ENCODE data around the gene SPA17. TPM values are rescaled to one million over a fixed set of nuclear protein-coding genes. Genes with fewer than 3 reads are reported as not detected.

SPA17 gene
- total RNA-seq, 2 donors from 2014 or later = 1.3 to 2.8 TPM

DNA sequence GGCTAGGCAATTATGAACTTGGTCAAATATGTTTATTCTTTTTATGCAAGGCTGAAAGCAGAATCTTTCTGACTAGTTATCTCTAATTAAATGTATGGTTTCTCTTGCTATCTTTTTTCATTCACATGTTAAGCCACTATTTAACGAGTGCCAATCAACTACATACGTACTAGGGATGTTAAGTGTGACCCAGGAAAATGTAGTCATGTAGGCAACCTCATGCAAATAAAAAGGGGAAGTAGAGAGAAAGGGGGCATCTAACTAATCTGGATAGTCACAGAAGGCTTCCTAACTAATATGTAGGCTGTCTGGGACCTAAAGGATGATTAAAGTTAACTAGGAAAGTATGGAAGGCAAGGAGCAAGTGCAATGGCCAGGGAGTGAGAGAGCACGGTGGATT is 27.6 kb upstream of the SPA17 start:
- no peak for ATAC-seq (replicated peaks)
- Mint-ChIP-seq H3K27ac (no peak overlapping the region), H3K36me3 (ENCODE audit: low read depth) (no peaks in the 10 kb centered on the region), H3K9me3 (no peaks in the 10 kb centered on the region), H3K4me1 (no peaks in the 10 kb centered on the region), H3K27me3 (no peaks in the 10 kb centered on the region), H3K4me3 (no peak overlapping the region)

DNA sequence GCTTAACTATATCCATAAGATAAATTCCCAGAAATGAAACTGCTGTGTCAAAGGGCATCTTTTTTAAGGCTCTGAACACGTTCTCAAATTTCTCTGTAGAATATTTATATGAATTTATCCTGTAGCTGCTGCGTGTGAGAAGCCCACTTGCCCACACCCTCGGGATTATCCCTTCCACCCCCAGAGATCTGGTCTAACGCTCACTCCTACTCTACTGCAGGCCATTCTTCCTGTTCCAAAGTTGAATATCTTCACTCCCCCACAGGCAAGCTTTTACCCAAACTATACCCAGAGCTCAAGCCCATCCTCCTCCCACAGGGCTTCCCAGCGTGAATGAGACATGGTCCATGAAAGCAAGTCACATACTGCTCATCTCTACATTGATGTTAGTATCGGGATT is 25.1 kb upstream of the SPA17 start:
- peaks cover 6% of the 10 kb centered on the region for H3K36me3 Mint-ChIP-seq (ENCODE audit: low read depth)
- H3K9me3 Mint-ChIP-seq = no peaks in the 10 kb centered on the region
- H3K4me3 Mint-ChIP-seq = no peak overlapping the region
- H3K27ac Mint-ChIP-seq = no peak overlapping the region
- no peak for ATAC-seq (replicated peaks)
- no peaks in the 10 kb centered on the region for H3K4me1 Mint-ChIP-seq
- no peaks in the 10 kb centered on the region for H3K27me3 Mint-ChIP-seq

DNA sequence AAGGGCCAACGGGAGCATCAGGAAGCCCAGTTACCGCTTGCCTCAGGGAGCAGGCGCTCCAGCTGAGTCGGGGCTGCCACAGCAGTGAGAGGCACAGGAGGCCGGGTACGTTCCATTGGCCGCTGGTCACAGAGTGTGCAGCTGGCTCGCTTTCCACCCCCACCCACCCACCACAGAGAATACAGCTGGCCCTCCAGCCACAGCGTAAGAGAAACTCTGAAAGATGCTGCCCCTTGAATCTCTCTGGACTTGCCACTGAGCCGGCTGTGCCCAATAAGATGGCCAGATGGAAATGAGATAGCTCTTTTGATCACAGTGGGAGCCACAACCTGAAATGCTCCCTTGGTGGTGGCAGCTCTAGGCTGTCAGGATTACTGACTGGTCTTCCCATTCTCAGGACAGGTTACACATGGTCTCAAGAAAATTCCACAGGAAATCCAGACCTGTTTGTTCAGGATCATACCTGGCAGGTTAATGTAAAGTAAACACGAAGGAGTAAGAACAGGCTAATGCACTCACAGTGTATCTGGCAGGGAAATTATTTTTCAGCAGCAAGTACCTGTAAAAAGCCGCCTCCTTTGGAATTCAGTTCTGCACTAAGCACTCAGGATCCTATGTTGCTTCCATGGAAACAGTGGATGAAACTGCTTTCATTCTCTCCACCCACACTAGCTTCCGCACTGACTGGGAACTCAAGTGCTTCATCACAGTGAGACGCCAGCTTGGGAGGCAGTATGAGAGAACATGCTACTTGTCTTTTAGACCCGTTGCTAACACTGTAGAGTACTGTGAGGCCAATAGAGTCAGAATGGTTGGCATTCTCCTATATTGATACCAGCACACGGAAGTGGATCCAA is 16.7 kb upstream of the SPA17 start:
- no peak for ATAC-seq (replicated peaks)
- Mint-ChIP-seq H3K4me3 (no peak overlapping the region), H3K27me3 (no peaks in the 10 kb centered on the region), H3K9me3 (no peaks in the 10 kb centered on the region), H3K36me3 (ENCODE audit: low read depth) (peaks cover 13% of the 10 kb centered on the region), H3K27ac (no peak overlapping the region), H3K4me1 (no peaks in the 10 kb centered on the region)

DNA sequence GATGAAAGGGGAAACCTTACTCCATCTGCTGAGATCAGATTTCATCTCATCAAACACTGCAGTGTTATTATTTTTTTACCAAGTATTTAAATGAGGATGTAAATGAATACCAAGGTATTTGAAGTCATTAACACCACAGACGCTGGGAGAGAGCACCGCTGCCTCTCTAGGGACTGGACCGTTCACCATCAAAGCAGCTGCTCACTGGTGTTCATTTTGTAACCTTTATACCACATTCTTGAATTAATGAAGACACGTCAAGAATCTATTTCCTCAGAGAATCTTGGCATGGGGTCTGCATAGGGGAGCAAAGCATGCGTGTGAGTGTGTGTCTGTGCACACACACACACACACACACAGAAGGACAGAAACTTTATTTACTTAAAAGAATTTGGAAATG is 15.8 kb upstream of the SPA17 start:
- Mint-ChIP-seq H3K4me3 (no peak overlapping the region), H3K27me3 (no peaks in the 10 kb centered on the region), H3K9me3 (no peaks in the 10 kb centered on the region), H3K4me1 (no peaks in the 10 kb centered on the region), H3K36me3 (ENCODE audit: low read depth) (peaks cover 13% of the 10 kb centered on the region), H3K27ac (no peak overlapping the region)
- ATAC-seq (replicated peaks) = no peak

DNA sequence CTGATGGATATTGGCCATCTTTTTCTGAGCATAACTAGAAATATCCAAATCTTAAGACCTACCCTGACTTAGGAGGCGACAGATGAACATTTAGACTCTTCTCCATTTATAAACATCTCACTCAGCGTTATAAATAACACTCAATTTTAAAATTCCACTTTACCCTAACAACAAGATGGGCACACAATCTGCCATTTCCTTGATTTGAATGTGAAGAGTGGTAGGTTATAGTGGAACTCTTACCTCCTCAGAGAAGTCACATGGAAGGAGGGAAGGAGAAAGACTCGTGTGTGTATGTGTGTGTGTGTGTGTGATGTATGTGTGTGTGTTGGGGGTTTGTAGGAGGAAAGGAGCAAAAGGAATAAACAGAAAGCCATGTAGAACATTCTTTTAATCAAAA is 15.2 kb upstream of the SPA17 start:
- Mint-ChIP-seq H3K36me3 (ENCODE audit: low read depth) (peaks cover 8% of the 10 kb centered on the region), H3K9me3 (no peaks in the 10 kb centered on the region), H3K4me1 (no peaks in the 10 kb centered on the region), H3K27ac (no peak overlapping the region), H3K27me3 (no peaks in the 10 kb centered on the region), H3K4me3 (no peak overlapping the region)
- no peak for ATAC-seq (replicated peaks)

DNA sequence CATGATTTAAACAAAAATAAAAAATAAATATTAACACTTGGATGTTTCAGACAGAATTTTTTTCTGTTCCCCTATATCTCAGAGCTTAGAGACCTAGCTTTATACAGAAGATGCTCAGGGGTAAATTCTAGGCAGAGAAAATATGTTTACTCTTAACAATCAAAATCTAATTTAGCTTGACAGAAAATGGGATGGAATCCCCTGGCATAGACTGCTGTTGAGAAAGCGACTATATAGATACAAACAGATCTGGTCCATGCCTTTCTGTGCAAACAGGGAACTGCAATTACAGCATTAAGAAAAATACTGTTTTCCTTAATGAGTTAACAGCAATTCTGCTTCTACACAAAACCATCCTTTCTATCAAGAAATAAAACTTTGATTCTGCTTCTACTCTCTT is 14.7 kb upstream of the SPA17 start:
- no peaks in the 10 kb centered on the region for H3K27me3 Mint-ChIP-seq

DNA sequence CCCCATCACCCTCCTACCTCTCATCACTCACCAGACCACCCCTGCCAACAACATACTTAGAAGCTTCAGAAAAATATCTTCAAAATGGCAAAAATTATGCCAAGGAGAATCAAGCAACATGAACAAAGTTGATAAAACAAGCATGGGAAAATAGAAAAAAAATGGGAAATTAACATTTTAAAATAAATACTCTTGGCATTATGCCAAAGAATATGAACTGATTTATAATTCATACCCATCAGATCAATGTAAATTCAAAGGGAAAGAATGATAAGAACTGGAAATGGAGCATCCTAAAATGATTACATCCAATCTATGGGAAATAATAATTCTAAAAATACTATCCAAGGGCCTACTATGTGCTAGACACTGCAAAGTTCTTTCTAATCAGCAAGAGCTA is 12.2 kb upstream of the SPA17 start:
- H3K27me3 Mint-ChIP-seq = no peaks in the 10 kb centered on the region
- H3K27ac Mint-ChIP-seq = no peak overlapping the region
- no peak for ATAC-seq (replicated peaks)
- H3K4me1 Mint-ChIP-seq = no peaks in the 10 kb centered on the region
- H3K36me3 Mint-ChIP-seq (ENCODE audit: low read depth) = peaks cover 8% of the 10 kb centered on the region
- no peak overlapping the region for H3K4me3 Mint-ChIP-seq
- H3K9me3 Mint-ChIP-seq = no peaks in the 10 kb centered on the region

More for the DNA sequence above, 14.7 kb upstream of the SPA17 start:
- no peak overlapping the region for H3K4me3 Mint-ChIP-seq
- no peak overlapping the region for H3K27ac Mint-ChIP-seq
- no peak for ATAC-seq (replicated peaks)
- H3K4me1 Mint-ChIP-seq = no peaks in the 10 kb centered on the region
- no peaks in the 10 kb centered on the region for H3K9me3 Mint-ChIP-seq
- H3K36me3 Mint-ChIP-seq (ENCODE audit: low read depth) = peaks cover 8% of the 10 kb centered on the region

DNA sequence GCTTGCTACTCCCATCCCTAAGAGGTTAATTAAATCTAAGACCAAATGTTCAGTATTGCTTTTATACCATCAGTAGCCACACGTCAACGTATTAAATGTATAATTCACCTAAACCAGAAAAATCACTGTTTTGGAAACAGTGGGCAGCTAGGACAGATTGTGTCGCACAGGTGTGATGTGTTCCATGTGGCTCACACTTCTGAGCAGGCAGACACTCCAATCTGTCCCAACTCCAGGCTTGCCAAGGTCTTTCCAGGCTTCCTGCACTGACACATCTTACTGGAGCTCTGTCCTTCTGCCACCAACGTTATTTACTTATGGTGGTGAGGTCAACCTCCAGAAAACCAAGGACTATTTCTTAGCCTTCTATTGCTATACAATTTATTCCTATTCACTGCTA is 11.6 kb upstream of the SPA17 start:
- ATAC-seq (replicated peaks) = no peak
- H3K4me3 Mint-ChIP-seq = no peak overlapping the region
- peaks cover 8% of the 10 kb centered on the region for H3K36me3 Mint-ChIP-seq (ENCODE audit: low read depth)
- no peaks in the 10 kb centered on the region for H3K9me3 Mint-ChIP-seq
- no peak overlapping the region for H3K27ac Mint-ChIP-seq
- no peaks in the 10 kb centered on the region for H3K27me3 Mint-ChIP-seq
- no peaks in the 10 kb centered on the region for H3K4me1 Mint-ChIP-seq

DNA sequence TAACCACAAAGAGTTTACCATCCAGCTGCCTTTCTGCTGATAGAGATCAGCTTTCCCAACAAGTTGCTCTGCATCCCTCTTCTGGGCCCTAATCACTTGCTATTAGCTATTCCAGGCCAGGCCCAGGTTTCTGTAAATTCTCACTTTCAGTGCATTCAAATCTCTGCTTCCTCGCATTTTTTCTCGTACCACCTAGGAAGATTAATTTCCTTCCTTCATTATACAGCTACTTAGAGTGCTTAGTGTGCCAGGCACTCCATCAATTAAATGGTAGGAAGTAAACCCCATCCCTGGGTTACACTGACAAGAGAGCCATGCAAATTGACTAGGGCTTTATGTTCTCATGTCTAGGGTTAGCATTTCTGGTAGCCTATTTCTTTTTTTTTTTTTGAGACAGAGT is 9.8 kb upstream of the SPA17 start:
- no peak overlapping the region for H3K27ac Mint-ChIP-seq
- no peaks in the 10 kb centered on the region for H3K36me3 Mint-ChIP-seq (ENCODE audit: low read depth)
- no peaks in the 10 kb centered on the region for H3K27me3 Mint-ChIP-seq
- H3K4me1 Mint-ChIP-seq = no peaks in the 10 kb centered on the region
- H3K9me3 Mint-ChIP-seq = no peaks in the 10 kb centered on the region
- no peak for ATAC-seq (replicated peaks)
- no peak overlapping the region for H3K4me3 Mint-ChIP-seq

DNA sequence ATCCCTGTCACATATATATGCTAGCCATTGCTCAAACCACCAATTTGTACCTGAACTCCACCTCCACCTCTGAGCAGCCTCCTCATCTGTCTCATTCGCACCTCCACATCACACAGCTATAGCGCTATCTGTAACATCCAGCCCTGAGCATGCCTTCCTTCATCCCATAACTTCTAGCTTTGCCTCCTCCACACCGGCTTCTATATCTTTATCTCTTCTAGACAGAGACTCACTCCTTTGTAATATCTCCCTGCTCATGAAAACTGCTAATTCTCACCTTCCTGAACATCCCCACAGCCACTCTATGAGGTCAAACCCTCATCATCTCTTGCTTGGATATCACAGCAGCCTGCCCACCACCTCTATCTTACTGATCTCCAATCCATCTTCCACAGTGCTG is 6.1 kb upstream of the SPA17 start:
- Mint-ChIP-seq H3K4me1 (peaks cover 7% of the 10 kb centered on the region), H3K27me3 (no peaks in the 10 kb centered on the region), H3K27ac (no peak overlapping the region), H3K4me3 (no peak overlapping the region), H3K9me3 (no peaks in the 10 kb centered on the region), H3K36me3 (ENCODE audit: low read depth) (no peaks in the 10 kb centered on the region)
- no peak for ATAC-seq (replicated peaks)

DNA sequence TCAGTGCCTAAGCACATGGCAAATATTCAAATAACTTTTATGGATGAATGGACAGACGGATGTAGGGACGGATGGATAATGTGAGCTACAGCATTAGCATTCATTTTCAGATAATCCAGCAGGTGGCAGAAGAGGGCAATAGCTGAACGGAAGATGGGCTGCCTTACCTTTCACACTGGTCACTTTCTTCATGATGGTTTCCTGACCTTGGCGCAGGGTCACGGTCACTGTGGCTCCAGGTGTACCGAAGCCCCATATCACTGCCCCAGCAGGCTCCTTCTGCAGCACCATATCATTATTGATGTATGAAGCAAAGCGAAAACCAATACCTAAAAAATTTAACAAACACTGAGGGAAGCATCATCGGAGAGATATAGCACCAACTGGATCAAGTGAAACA is 4.5 kb upstream of the SPA17 start:
- Mint-ChIP-seq H3K27ac (no peak overlapping the region), H3K36me3 (ENCODE audit: low read depth) (peaks cover 7% of the 10 kb centered on the region), H3K4me1 (peaks cover 11% of the 10 kb centered on the region), H3K4me3 (no peak overlapping the region), H3K9me3 (no peaks in the 10 kb centered on the region), H3K27me3 (no peaks in the 10 kb centered on the region)
- peak; percentile 27 for ATAC-seq (replicated peaks)

DNA sequence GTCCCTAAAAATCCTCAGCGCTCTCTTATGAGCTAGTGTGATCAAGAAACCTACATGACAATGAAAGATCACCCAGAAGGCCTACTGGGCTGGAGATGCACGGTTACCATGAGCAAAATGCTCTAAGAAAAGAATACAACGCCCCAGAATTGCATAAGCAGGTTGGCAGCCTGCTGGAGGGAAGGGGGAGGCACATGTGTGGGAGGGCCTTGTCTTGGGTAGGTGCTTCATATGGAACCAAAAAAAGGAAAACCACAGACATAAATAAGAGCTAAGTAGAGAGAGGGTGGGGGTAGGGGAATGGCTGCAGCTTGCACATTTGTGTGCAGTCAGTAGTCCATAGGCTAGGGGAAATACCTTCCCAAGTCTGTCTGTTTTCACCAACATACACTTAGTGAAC is 3.0 kb upstream of the SPA17 start:
- H3K27me3 Mint-ChIP-seq = no peaks in the 10 kb centered on the region
- H3K4me3 Mint-ChIP-seq = no peak overlapping the region
- no peaks in the 10 kb centered on the region for H3K9me3 Mint-ChIP-seq
- no peak for ATAC-seq (replicated peaks)
- H3K27ac Mint-ChIP-seq = peak overlapping the region; percentile 55
- peaks cover 11% of the 10 kb centered on the region for H3K4me1 Mint-ChIP-seq
- H3K36me3 Mint-ChIP-seq (ENCODE audit: low read depth) = peaks cover 7% of the 10 kb centered on the region

DNA sequence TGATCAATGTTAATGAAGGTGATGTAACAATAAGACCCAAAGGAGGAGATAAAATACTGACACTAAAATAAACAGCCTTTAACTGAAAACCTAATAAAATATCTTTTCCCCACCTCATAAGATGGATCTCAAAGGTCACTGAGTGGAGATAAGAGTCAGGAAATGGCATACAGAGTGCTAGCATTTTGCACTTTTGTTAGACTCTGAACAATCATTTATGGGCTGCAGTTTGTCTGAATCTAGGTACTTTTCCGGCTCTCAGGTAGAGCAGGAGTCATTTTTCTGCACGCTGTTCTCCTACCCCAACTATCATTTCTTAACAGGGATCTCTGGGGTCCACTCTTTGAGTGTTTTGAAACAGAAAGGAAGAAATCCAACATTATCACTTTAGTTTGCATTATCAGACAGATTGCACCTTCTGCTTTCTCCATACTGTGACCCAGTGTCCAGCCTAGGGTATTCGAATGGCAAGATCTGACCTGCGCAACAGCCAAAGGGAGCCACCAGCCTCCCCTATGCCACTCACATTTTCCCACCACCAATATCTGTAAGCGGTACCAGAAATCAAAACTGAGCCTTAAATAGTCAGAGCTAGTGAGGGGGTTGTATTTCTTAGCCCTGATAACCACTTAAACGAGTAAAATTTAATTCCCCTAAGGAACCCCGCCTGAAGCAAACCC is 1.0 kb upstream of the SPA17 start:
- no peak for ATAC-seq (replicated peaks)
- Mint-ChIP-seq H3K36me3 (ENCODE audit: low read depth) (peaks cover 7% of the 10 kb centered on the region), H3K27ac (peak overlapping the region; percentile 96), H3K4me3 (peak overlapping the region; percentile 83), H3K9me3 (no peaks in the 10 kb centered on the region), H3K4me1 (peaks cover 11% of the 10 kb centered on the region), H3K27me3 (no peaks in the 10 kb centered on the region)

DNA sequence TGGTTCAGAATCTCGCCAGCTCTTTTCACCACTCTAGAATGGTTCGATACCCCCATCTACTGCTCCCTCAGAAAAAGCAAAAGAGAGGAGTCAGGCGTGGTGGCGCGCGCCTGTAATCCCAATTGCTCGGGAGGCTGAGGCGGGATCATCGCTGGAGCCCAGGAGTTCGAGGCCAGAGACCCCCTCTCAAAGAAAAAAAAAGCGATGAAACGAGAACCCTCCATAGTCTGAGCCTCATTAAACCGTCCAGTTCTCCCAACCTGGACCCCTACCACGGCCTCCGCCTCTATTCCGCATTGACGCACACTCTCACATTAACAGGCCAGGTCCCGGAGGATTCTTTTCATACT is 439 bp downstream of the SPA17 start:
- Mint-ChIP-seq H3K9me3 (no peaks in the 10 kb centered on the region), H3K4me1 (peaks cover 11% of the 10 kb centered on the region), H3K27ac (peak overlapping the region; percentile 96), H3K36me3 (ENCODE audit: low read depth) (peaks cover 7% of the 10 kb centered on the region), H3K4me3 (peak overlapping the region; percentile 83), H3K27me3 (no peaks in the 10 kb centered on the region)
- ATAC-seq (replicated peaks) = no peak

DNA sequence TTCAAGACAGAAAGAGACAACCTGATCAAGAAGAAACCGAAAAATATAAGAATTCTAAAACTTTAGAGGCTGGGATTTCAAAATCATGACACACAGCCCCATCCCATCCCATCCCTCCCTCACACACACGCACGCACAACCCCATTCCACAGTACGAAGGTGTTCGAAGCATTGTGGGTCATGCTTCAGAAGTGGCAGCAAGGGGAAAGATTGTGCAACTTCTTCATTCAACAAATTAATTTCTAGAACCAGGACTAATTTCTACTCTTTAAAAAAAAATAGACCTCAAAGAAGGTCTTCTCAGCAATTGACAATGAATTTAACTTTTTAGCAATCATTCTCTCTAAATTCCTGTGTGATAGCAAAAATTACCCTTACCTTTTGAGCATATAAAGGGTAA is 867 bp downstream of the SPA17 start:
- Mint-ChIP-seq H3K4me3 (peak overlapping the region; percentile 83), H3K9me3 (no peaks in the 10 kb centered on the region), H3K27me3 (no peaks in the 10 kb centered on the region), H3K4me1 (peaks cover 11% of the 10 kb centered on the region), H3K36me3 (ENCODE audit: low read depth) (peaks cover 7% of the 10 kb centered on the region), H3K27ac (peak overlapping the region; percentile 96)
- no peak for ATAC-seq (replicated peaks)

Data from activated T-helper 17 cell treated with anti-CD3 and anti-CD28 coated beads, Interleukin-2, amount 50 U/mL, for 72 hours (primary cell).